Cardiac muscle cell (in vitro differentiated cells and primary cell): ENCODE measurements around the gene GSTCD. TPM values are rescaled to one million over a fixed set of nuclear protein-coding genes. Genes with fewer than 3 reads are reported as not detected.

Experiments
- DNase-seq, 2 donors: peaks; one replicate each; pipeline versions ENCODE4 v3.0.0 to v3.0.0-alpha.2; 2010 to 2017; ENCODE audit warnings: low read depth in 1 of 2, low spot score in 1 of 2
- H3K27ac ChIP-seq: fragments of 200-600 bp; sonication (generic); 2 replicates; pipeline ENCODE4 v1.5.1; 2016
- H3K27me3 ChIP-seq: fragments of 200-600 bp; sonication (generic); 2 replicates; pipeline ENCODE4 v1.6.0; 2016; ENCODE audit warnings: control low read depth
- H3K36me3 ChIP-seq: fragments of 200-600 bp; sonication (generic); 2 replicates; pipeline ENCODE4 v1.5.1; 2016; ENCODE audit warnings: control low read depth
- H3K4me1 ChIP-seq: fragments of 200-600 bp; sonication (generic); 2 replicates; pipeline ENCODE4 v1.8.1; 2017; ENCODE audit warnings: low read depth, mild to moderate bottlenecking, mixed run types
- H3K4me3 ChIP-seq: fragments of 200-600 bp; sonication (generic); 2 replicates; pipeline ENCODE4 v1.5.1; 2016; ENCODE audit warnings: mild to moderate bottlenecking
- H3K9me3 ChIP-seq: fragments of 200-600 bp; sonication (generic); 2 replicates; pipeline ENCODE4 v1.5.1; 2017; ENCODE audit warnings: low read depth, mild to moderate bottlenecking, control low read depth
- CTCF ChIP-seq: IDR thresholded peaks from 2 replicates; pipeline ENCODE4 v1.5.1; 2012; ENCODE audit warnings: low read depth, mild to moderate bottlenecking, low read length
- polyA plus RNA-seq: library from polyadenylated mRNA; unstranded; fragments of >200 nt; fragmentation: Nextera tagmentation; extraction: Ambion mirVana; gene quantifications from 2 replicates; pipeline ENCODE4 v1.2.1, GENCODE V29; 2016
- total RNA-seq: library from RNA; depleted of rRNA; stranded (reverse); fragments of >200 nt; gene quantifications from 2 replicates; pipeline ENCODE4 v1.2.3, GENCODE V29; 2016

GSTCD gene
- total and polyA plus RNA-seq, 2 experiments from 2014 or later: 6.9 to 22.3 TPM

- DNase-seq: no peak
- H3K9me3 ChIP-seq: no peaks in the 10 kb centered on the region
- H3K4me3 ChIP-seq: no peak overlapping the region
- no peak for TF ChIP-seq CTCF
- H3K4me1 ChIP-seq: no peaks in the 10 kb centered on the region
- no peaks in the 10 kb centered on the region for H3K27me3 ChIP-seq
- no peaks in the 10 kb centered on the region for H3K36me3 ChIP-seq
- H3K27ac ChIP-seq: no peak overlapping the region
Measured at GRCh38 chr4:105786748-105787147, 78.2 kb downstream of the GSTCD start.

DNA sequence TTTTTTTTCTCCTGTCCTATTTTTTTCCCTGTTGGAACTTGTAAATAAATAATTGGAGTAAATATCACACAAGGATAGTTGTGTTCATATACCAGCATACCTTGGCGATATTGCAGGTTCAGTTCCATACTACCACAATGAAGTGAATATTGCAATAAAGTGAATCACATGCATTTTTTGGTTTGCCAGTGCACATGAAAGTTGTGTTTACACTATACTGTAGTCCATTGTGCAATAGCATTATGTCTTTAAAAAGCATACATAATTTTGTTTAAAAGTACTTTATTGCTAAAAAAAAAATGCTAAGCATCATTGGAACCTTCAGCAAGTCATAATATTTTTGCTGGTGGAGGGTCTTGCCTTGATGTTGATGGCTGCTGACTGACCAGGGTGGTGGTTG, 88.6 kb downstream of the GSTCD start:
- H3K27ac ChIP-seq: no peak overlapping the region
- no peaks in the 10 kb centered on the region for H3K27me3 ChIP-seq
- DNase-seq: no peak
- TF ChIP-seq CTCF: no peak
- H3K4me1 ChIP-seq: no peaks in the 10 kb centered on the region
- H3K9me3 ChIP-seq: no peaks in the 10 kb centered on the region
- H3K4me3 ChIP-seq: no peak overlapping the region
- H3K36me3 ChIP-seq: no peaks in the 10 kb centered on the region

DNA sequence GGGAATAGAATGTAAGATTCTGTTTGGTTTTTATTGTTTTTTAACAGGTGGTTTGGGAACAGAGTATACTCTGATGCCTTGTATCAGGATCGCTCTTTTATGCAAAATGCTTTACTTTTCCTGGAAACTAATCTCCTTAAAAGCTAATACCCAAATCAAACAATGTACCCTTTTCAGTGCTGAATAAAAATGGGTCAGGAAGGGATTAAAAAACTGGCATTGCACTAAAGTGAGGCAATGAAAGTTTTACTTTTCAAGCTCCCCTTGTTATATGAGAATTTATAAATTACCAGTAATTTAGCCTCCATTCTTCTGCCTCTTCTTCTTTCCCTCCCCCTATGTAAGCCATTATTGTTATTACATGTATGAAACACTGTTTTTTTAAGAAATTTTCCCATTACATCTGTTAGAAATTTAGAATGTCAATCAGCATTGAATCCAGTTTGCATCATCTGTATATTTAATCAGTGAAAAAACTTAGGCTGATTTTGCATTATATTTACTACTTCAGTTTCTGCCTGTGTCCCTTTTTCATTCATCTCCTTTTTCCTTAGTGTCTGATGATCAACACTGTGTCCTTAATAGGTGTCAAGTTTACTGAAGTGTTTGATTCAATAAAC, 97.0 kb downstream of the GSTCD start:
- no peaks in the 10 kb centered on the region for H3K9me3 ChIP-seq
- H3K4me1 ChIP-seq: no peaks in the 10 kb centered on the region
- no peak for TF ChIP-seq CTCF
- DNase-seq: no peak
- H3K27ac ChIP-seq: no peak overlapping the region
- no peak overlapping the region for H3K4me3 ChIP-seq
- H3K27me3 ChIP-seq: no peaks in the 10 kb centered on the region
- no peaks in the 10 kb centered on the region for H3K36me3 ChIP-seq

- no peaks in the 10 kb centered on the region for H3K9me3 ChIP-seq
- no peak overlapping the region for H3K4me3 ChIP-seq
- H3K27me3 ChIP-seq: no peaks in the 10 kb centered on the region
- no peak overlapping the region for H3K27ac ChIP-seq
- H3K4me1 ChIP-seq: no peaks in the 10 kb centered on the region
- DNase-seq: peak in 1 of 2 donors; percentile 26
- TF ChIP-seq CTCF: no peak
- no peaks in the 10 kb centered on the region for H3K36me3 ChIP-seq
Measured at GRCh38 chr4:105807496-105807895, 98.9 kb downstream of the GSTCD start.

DNA sequence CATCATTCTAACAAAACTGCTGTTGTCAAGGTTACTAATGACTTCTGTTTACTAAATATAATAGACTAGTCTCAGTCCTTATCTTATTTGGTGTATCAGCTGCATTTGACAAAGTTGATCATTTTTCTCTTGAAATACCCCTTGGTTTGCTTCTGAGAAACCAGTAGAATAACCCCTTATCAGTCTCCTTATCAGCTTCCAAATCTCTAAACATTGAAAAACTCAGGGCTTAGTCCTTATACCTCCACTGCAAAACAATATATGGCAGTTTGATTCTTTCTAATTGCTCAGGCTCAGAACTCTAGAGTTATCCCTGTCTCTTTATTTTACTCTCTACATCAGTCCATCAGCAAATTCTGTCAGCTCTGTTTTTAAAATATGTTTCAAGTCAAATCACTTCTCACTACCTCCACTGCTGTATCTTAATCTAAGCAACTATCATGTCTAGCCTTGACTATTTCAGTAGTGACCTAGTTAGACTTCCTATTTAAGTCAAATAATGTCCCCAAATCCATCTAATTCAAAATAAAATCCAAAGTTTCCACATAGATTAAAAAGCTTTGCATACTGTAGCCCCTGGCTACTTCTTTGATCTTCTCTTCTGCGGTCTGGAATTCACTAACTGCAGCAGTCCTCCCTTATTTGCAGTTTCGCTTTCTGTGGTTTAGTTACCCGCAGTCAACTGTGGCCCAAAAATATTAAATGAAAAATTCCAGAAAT, 99.6 kb downstream of the GSTCD start:
- no peak for TF ChIP-seq CTCF
- H3K9me3 ChIP-seq: no peaks in the 10 kb centered on the region
- H3K4me3 ChIP-seq: no peak overlapping the region
- no peaks in the 10 kb centered on the region for H3K4me1 ChIP-seq
- peak in 1 of 2 donors; percentile 1 for DNase-seq
- H3K27me3 ChIP-seq: no peaks in the 10 kb centered on the region
- H3K36me3 ChIP-seq: no peaks in the 10 kb centered on the region
- no peak overlapping the region for H3K27ac ChIP-seq
